ENCODE results near the gene RIN3.

GRCh38 chr14:92599811-92600210 is 86.2 kb downstream of the RIN3 start:
- no peak for TF ChIP-seq CTCF (IDR thresholded peaks at IDR 0.05)
- TF ChIP-seq POLR2A (IDR thresholded peaks at IDR 0.05), result no peak
